Activated CD4-positive, alpha-beta T cell treated with anti-CD3 and anti-CD28 coated beads, Interleukin-2, amount 50 U/mL, for 1 hour (primary cell): ENCODE results near the gene RUNX1.

Experiments used
- DNase-seq: peaks from one replicate; pipeline ENCODE4 v3.0.0-alpha.2; 2020

The RUNX1 gene

DNA sequence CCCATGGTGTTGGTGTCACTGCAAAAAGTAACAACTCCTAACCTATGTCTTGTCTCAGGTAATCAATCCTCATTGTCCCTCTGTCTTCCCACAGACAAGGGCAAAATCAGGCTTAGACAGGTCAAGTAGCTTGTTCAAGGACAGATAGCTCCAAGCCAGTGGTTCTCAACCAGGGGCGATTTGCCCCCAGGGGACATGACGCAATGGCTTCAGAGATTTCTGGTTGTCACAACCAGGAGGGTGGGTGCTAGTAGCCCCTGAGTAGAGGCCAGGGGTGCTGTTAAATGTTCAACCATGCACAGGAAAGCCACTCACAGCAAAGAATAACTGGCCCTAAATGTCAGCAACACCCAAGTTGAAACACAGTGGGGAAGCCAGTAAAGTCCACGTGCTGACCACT is 178.9 kb downstream of the RUNX1 start:
- DNase-seq, result no peak

DNA sequence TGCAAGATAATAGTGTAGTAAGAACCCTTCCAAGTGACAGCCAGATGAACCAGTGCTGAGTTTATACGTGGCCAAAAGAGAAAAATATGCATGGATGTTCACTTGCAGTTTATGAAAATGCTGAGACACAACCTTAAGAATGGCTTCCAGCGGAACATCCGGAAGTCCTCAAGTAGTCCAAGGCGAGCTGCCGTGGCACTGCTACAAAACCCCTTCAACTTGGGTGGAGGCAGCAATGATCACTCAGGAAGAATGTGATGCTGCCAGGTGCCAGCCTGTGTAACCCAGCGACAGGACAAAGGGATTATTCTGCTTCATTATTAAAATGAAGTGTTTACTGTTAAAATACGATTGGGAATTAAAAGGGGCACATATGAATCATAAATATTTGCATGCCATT is 179.6 kb downstream of the RUNX1 start:
- DNase-seq, result no peak

DNA sequence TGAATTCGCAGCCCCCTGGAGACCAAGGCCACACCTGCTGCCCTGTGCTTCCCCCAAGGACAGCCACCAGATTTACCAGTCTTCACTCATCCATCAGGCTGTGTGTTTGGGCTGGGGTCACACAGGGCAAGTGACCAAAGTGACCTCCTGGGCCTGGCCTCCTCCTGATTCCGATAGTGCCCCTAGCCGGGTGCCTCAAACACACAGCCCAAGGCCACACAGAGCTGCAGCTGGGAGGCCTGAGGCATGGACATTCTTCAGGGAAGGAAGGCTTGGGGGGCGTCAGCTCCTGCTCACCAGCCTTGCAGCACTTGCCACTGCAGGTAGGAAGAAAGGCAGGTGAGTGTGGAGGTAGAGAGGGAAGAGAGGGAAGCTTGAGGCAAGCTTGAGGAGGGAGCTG is 181.3 kb downstream of the RUNX1 start:
- no peak for DNase-seq

DNA sequence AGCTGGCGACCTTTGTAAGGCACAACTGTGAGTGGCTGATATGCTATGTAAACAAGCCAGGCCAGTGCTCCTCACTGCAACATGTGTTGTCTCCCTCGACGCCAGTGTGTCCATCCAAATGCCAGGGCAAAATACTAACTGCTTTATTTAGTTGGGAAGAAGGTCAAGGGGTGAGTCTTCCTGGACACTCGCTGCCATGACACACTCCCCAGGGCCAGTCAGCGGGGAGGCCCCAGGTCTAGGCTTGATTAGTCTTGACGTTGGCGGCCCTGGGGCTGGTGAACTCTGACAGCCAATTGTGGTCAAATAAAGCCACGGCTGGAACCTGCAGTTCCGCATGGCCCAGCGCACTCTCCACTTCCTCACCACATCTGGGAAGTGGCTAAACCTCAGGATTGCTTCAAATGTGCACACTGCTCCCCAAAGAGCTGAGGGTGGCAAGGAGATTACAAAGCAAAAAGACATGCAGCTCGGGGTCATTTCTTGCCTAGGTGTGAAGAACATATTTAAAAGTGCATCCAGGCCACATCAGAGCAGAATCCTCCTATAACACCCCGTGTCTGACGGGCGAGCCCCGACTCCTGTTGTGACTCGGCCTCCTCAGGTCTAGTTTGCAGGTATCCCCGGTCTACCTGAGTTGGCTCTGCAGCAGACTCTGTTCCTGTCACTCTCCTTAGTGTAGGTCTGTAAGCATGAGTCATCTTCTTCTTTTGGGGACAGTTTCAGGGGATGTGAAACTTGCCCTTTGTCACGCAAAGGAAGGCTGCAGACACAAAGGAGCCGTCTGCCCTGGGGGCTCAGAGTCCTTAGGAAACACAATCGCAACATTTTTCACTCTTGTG is 183.5 kb downstream of the RUNX1 start:
- no peak for DNase-seq

DNA sequence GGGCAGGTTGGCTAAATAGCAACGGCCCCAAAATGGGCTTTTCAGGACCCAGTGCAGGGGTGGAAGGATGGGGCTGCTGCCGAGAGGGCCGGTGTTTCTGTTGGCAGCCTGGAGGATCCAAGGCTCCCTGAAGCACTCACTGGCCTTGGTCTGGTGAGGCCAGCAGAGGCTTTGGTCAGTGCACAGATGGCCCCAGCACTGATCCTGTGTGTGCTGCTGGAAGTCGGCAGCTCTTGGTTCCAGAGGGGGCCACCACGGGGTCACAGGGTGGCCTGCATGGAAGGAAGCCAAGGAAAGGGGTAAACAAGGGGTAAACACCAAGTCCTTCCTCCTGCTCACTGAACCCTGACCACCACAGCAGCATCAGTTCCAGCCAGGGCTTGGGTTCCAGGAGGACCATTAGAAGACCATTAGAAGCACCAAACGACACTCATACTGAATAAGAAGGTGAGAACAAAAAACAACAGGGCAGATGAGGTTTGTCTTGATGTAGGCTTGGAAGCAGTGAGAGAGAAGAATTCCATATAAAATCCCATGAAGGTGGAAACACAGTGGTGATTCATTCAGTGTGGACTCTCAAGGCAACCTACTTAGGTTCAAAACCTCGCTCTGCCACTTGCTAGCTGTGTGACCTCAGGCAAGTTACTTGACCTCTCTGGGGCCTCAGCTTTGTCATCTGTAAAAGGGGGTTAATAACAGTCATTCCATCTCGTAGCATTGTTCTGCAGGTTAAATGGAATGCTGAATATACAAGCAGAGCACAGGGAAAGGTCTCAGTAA is 184.5 kb downstream of the RUNX1 start:
- DNase-seq, result no peak

DNA sequence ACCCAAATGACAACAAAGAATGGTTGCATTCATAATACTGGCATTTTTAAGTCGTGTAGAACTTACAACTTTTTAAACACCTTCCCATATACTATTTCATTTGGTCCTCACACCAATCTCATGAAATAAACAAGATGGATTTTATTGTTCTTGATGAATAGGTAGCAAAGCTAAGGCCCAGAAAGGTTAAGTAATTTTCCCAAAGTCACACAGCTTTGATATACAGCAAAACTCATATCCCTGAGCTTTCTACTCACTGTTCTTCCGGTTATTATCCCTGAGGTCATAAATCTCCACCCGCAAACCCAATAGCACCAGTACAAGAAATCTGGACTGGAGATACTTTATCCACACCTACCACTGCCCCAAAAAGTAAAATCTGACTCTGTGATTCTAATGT is 186.2 kb downstream of the RUNX1 start:
- DNase-seq, result no peak

DNA sequence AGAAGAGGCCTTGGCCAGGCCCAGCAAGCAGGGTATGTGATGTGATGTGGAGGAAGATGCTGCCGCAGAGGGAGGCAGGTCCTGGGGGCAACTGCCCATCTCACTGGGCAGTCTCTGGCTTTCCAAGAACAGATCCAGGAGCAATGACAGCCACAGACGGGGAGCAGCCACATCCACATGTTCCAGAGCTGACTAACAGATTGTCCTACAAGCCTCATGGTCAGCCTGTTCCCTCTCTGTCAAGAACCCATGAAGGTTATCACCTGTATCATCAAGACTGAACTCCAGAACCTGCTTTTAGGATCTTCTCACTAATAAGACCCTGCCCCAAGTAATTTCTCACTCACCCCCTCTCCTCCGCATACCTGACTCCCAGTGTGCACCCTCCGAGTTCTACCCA is 187.8 kb downstream of the RUNX1 start:
- no peak for DNase-seq

DNA sequence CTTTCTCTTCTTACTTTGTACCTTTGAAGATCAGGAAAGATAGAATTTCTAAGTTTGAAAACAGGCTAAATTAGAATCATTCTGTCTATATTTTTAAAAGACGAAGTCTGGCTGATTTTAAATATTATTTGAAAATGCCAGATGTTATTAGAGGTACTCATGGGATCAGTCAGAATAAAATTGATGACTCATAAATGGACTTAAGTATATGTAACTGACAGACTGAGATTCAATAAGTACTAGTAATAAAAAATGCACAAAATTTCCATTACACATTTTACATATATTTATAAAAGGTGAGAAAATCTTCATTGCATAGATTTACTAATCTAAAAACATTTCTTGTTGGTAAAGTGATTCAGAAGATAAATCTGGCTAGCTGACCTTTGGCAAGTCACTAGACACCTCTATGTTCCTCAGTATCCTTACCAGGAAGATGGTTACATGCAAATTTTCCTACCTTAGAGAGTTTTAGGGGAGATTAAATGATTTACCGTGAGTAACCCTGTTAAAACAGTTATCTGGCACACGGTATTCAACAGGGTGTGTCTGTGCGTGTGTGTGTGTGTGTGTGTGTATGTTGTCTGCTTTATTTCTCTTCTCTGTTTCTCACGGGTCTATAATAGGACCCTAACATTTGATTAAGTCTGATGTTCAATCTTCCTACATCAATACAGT is 189.0 kb downstream of the RUNX1 start:
- DNase-seq, result no peak

DNA sequence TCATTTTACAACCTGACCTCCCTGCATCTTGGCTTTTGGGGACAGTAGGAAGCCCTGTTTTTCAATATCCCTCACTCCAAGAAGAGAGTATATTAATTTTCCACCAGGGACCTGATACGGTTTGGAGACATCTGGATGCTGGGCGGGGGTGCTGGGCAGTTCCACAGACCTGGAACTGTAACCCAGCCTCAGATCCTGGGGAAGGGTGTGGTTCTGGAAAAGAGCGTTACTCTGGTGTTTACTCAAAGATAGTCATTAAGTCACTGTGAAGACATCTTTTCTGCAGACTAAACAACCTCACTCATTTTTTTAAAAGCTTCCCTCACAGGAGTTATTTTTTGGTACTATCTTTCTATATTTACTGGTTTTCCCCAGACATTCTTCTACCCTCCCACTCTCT is 190.5 kb downstream of the RUNX1 start:
- DNase-seq, result no peak

DNA sequence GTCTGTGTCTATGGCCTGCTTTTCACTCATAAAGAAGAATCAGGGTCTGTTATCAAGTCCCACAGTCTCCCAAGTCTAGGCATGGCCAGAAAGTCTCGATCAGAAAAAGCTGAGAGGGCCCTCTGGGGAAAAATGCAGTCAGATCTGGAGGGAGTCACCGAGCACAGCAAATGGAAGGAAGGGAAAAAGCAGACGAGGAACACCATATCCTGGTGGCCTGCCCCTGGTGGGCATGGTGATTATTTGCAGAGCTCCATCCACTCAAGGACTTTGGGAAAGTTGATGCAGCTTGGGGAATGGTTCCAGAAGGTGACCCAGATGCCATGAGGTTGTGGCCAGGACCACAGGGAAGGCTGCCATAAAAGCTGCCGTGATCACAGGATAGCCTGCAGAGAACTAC is 191.2 kb downstream of the RUNX1 start:
- no peak for DNase-seq

DNA sequence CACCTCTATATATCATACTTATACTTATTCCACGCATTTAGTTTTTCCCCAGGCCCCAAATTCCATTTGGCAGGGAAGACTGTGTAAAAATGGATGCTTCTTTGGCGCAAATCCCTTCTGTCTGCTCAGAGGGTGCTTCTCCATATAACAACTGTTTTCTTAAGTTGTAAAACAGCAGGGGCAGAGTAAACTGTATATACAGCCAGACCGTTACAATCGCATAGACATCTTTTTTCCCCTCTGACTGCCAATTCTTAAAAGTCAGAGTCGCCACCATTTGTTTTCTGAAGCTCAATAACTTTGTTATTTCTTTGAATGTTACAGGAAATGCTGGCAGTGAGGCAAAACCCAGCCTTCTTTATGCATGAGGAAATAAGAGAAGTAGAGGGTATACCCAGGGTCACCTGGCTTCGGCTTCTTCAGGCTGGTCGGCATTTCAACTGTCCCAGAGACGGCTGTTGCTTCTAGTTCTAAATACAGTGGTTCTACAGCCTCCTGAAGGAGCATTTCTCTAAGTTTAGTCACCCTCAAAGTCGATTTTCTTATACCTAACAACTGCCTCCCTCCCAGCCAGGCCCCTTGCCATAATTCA is 191.9 kb downstream of the RUNX1 start:
- no peak for DNase-seq

DNA sequence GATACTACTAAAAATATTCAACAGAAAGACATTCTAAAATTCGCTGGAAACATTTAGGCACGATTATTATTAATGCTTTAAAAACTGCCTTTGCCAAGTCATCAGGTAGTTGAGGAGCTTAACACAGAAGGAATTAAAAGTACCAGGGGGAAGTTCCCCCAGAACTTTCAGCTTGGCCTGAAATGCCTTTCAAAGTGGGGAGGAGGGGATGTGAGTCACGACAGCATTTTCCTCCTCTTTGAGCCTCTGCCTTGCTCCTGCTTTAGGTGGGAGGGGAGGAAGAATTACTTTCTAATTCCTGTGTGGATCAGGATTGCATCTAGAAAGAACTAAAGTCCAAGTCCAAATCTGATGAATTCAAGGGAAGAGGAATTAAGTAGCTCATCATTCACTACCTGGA is 196.7 kb downstream of the RUNX1 start:
- no peak for DNase-seq

DNA sequence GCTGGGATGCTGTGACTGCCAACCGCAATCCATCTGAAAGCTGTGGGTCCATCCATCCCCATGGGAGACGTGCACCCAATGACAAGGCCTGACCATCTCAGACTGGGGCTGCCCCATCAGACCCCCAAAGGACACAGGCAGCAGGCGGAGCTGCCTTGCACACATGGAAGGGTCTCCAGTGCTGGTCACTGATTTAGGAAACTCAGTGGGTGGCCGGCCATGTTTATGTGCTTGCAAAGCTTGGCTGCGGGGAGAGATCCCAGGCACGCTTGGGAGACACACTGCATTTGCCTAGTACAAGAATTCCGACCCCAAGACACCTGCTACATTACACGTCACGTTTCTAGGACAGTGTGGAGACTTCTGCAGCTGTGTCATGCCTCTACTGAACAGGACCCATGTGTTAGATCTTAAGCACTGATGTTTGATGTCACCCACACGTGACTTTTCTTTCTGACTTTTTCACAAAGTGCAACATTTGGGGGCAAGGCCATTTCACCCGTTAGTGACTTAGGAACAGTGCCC is 198.9 kb downstream of the RUNX1 start:
- no peak for DNase-seq

DNA sequence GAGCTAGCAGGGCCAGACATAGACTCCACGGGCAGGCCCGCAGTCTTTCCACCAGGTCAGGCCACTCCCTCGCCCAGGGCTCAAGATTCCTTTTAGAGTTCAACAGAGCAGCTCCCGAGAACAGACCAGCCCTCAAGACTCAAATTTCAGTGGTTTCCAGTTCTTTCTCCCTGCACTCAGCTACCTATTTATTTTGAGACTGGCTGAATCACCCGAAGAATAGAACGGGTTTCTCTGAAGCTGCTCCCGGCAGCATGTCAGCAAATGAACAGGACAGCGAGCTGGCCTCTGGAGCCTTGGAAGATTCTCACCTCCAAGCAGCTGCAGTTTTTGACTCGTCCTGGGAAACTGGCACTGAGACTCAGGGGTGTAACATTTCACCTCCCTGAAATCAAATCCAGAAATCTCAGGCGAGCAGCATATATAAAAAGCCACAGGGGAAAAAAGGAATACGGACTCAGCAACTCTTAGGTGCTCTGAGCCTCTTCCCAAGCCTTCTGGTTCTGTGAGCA is 202.4 kb downstream of the RUNX1 start:
- DNase-seq, result no peak

DNA sequence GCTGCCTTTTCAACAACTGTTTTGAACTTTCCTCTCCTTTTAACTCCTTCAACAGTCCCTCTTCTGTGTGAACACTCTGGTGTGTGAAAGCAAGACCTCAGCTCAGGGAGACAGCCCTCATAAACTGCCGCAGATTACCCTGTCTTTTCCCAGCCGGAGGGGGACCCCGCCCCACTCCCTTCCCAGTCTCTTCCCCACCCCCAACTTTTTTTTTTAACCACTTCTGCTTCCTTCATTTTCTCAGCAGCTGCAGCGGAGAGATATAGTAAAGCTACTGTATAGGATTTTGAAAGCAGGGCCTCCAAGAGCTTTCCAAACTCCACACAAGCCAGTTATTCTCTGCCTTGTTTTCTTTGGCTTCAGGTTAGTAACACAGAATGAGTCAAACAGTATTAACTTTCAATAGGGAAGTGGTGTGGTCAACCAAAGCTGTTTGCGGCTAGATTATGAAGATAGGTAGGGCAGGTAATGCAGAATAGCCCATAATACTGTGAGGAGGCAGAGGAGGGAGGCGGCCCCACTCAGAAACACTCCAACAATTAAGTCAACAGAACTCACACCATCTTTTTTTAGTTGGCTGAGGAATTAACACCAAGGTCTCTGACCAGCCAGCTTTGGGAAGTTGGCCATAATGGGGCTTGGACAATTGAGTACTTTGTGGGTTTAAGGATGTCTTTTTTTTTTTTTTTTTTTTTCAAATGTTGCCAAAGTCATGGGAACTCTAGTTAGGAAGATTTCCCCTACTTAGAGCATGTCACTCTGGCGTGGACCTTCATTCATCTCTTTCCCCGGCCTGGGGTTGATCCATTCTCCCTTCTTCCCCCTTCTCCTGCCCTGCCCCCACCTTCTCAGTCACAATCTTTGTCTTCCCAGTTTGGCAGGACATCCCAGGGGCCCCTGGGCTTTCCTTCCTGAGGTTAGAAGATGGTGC is 203.3 kb downstream of the RUNX1 start:
- DNase-seq, result no peak

DNA sequence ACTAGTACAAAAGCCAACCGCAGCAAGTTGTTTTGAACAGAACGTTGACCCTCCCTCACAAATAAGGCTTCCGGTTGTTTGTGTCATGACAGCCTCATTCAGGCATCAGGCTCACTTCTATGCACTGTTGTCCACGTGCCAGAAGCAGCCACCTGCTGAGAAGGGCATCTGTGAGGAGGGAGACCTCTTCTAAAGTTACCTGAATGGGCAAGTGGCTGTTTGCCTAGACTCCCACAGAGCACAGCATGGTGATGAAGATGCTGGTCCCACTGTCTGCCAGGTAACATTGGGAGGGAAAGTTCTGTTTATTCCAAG is 204.2 kb downstream of the RUNX1 start:
- no peak for DNase-seq

DNA sequence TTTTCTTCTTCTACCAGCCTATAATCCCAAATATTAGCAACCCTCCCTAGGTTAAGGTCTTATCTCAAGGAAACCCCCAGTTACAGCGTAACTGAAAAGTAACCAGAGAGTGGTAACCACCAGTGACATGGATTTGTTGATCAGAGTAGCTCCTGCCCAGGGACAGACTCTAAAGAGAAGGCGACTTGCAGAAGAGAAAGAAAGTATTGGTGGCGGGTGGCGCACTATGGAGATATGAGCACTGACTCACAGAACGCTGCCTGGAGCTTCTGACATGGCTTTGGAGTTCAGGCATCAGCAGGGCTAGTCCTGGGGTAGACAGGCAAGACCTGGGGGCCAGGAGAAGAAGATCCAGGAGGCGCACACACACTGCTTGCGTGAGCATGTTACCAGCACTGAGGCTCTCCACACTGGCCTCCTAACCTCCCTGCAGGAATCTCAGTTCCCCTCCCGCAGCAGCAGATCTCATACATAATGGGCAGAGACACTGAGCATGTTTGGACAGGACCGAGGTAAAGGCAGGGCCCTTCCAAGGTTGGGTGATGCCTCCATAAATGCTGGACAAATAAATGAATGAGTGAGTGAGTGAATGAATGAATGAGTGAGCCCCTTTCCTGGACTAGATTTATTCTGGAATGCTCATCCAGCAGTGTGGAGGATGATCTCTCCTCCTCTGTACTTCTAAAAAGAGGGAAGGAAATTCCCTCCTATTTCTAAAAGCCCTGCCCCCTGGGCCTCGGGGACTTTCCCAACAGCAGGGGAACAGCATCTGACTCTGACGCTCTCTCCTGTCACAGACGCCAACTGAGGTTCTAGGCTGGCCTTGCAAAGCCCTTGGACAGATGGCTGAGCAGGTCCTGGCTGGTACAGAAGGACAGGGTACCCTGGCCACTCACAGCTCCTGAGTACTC is 204.8 kb downstream of the RUNX1 start:
- DNase-seq, result no peak

DNA sequence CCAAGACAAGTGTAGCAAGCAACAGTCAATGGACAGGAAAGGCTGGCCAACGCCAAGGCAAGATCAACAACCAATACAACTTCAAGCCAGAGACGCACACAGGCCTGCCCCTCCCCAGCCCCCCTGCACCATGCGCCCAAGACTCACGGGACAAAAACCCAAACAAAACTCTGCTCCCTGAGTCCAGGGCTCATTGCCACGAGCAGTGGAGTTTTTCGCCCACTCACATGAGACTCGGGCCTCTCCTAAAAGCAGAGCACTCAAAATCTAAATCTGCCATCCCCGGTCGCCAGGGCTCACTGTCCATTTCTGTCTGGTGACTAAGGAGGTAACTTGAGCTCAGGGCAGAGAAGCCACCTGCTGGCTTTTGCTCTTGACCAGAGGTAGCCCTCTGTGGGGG is 205.5 kb downstream of the RUNX1 start:
- DNase-seq, result no peak

DNA sequence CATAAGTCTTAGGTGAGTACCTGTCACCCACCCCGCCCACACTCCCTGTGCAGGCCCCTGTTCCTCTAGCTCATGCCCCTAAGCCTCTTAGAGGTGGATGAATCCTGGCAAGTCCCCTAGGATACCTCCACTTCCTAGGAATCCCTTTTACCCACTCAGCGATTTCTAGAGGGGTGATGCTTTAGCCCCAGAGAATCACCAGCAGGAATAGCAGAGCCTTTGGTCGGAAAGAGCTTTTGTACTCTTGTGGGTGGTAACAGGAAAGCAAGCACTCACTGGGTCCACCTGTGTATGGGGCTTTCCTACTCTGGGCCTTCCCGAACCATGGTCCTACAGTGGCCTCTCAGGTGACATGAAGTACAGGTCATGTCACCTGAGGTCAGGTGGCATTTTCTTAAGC is 207.9 kb downstream of the RUNX1 start:
- DNase-seq, result no peak

DNA sequence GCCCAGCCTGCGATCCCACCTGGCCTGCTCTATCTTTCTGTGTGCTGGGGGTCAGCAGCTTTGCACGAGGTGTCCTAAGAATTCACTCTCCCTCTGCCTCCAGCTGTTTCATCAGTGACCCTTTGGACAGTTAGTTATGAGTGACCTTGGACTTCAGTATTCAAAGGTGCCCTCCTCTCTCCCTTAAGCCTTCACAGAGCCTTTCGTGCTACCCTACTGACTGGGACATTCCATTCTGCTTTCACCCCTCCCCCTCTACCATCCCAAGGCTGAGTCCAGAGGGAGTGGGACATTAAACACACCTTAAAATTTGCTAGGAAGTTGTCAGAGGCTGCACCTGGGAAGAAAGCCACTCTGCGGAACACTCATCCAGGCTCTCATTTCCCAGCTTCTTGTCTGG is 208.4 kb downstream of the RUNX1 start:
- DNase-seq, result no peak
